Endothelial cell of umbilical vein (primary cell): ENCODE results near the gene OR4K15. TPM values are rescaled to one million over a fixed set of nuclear protein-coding genes. Genes with fewer than 3 reads are reported as not detected.

Experiments used
- BruUV-seq: library from RNA; stranded (reverse); fragments of 400-500 nt; replicated peaks from 2 replicates; lab custom pipeline; 2021; lab: Mats Ljungman, UMichigan
- CTCF ChIA-PET: fragments of 300-600, 350-600 bp; sonication (Branson Sonifier 250); formaldehyde crosslinking; loops from one replicate; lab custom pipeline; 2021; ENCODE audit warnings: antibody characterized with exemption, inconsistent platforms; lab: Charles Lee
- POLR2A ChIA-PET: fragments of 300-600, 350-600 bp; sonication (Branson Sonifier 250); formaldehyde crosslinking; loops from one replicate; lab custom pipeline; 2021; ENCODE audit warnings: antibody characterized with exemption, inconsistent platforms; lab: Charles Lee
- DNase-seq: peaks from one replicate; pipeline ENCODE4 v3.0.0-alpha.2; 2011; ENCODE audit warnings: low read depth, low spot score
- FAIRE-seq: peaks from 2 replicates; lab custom pipeline; 2011; peaks lifted over from hg19 to GRCh38; lab: Jason Lieb, UNC
- H2AFZ ChIP-seq: 2 replicates; pipeline ENCODE4 v1.6.0; 2012; ENCODE audit warnings: low read depth, low read length, control low read depth, inconsistent platforms
- H3K27ac ChIP-seq: 2 replicates; pipeline ENCODE4 v1.5.1; 2011; ENCODE audit warnings: low read depth, mild to moderate bottlenecking, control low read depth, low read length, moderate library complexity; ENCODE audit not compliant: insufficient read depth
- H3K27me3 ChIP-seq, 2 experiments: 2 replicates each; pipeline versions ENCODE4 v1.6.0 to v1.6.1; 2011; ENCODE audit warnings: low read length in 2 of 2, mixed read lengths in 1 of 2; ENCODE audit not compliant: control insufficient read depth in 2 of 2, insufficient read depth in 2 of 2
- H3K36me3 ChIP-seq, 2 experiments: 2 replicates in 1 of 2; 3 replicates in 1 of 2; pipeline ENCODE4 v1.5.1; 2011; ENCODE audit warnings: low read length in 2 of 2, mild to moderate bottlenecking in 1 of 2, moderate library complexity in 1 of 2; ENCODE audit not compliant: control insufficient read depth in 2 of 2, insufficient read depth in 2 of 2; ENCODE audit errors: extremely low read depth in 1 of 2
- H3K4me1 ChIP-seq: 3 replicates; pipeline ENCODE4 v1.5.1; 2011; ENCODE audit warnings: mild to moderate bottlenecking, low read length; ENCODE audit not compliant: control insufficient read depth, insufficient read depth; ENCODE audit errors: extremely low read depth
- H3K4me2 ChIP-seq: 2 replicates; pipeline ENCODE4 v1.6.1; 2011; ENCODE audit warnings: low read length, control low read depth, mixed read lengths; ENCODE audit not compliant: insufficient read depth
- H3K4me3 ChIP-seq, 3 experiments: fragments of 200-600 bp in 1 of 3; sonication (generic), shearing (Covaris generic) in 1 of 3; replicated peaks in 1 of 3; 2 replicates each; pipeline ENCODE4 v1.5.1; 2011 to 2016; ENCODE audit warnings: control low read depth in 3 of 3, low read length in 3 of 3, mild to moderate bottlenecking in 2 of 3, inconsistent platforms in 1 of 3, low read depth in 1 of 3, moderate library complexity in 1 of 3; ENCODE audit not compliant: insufficient read depth in 1 of 3
- H3K79me2 ChIP-seq: 2 replicates; pipeline ENCODE4 v1.6.0; 2012; ENCODE audit warnings: low read length, inconsistent platforms; ENCODE audit not compliant: control insufficient read depth, insufficient read depth
- H3K9ac ChIP-seq: replicated peaks from 2 replicates; pipeline ENCODE3; 2011; ENCODE audit warnings: low read length, control low read depth; ENCODE audit not compliant: insufficient read depth; ENCODE audit errors: extremely low read depth
- H3K9me1 ChIP-seq: replicated peaks from 3 replicates; pipeline ENCODE4 v1.6.0; 2011; ENCODE audit warnings: mild to moderate bottlenecking, low read length; ENCODE audit not compliant: control insufficient read depth, insufficient read depth; ENCODE audit errors: extremely low read depth
- H3K9me3 ChIP-seq: replicated peaks from 2 replicates; pipeline ENCODE4 v1.5.1; 2012; ENCODE audit warnings: low read length, inconsistent platforms; ENCODE audit not compliant: control insufficient read depth, insufficient read depth
- H4K20me1 ChIP-seq: replicated peaks from 2 replicates; pipeline ENCODE3; 2011; ENCODE audit warnings: mild to moderate bottlenecking, low read length; ENCODE audit not compliant: control insufficient read depth, insufficient read depth; ENCODE audit errors: extremely low read depth
- CTCF ChIP-seq, 2 donors: IDR thresholded peaks; 1 replicate in 1 of 2; 2 replicates in 1 of 2; pipeline ENCODE4 v1.5.1; 2011; ENCODE audit warnings: low read length in 2 of 2, mild to moderate bottlenecking in 2 of 2, moderate library complexity in 2 of 2, control low read depth in 1 of 2, inconsistent platforms in 1 of 2, low read depth in 1 of 2; ENCODE audit not compliant: insufficient read depth in 1 of 2; ENCODE audit errors: extremely low read depth in 1 of 2
- EZH2 ChIP-seq: IDR thresholded peaks from 2 replicates; pipeline ENCODE4 v1.6.1; 2012; ENCODE audit warnings: borderline replicate concordance, low read depth, mild to moderate bottlenecking, moderate library complexity, low read length, inconsistent platforms; ENCODE audit not compliant: severe bottlenecking
- FOS ChIP-seq: IDR thresholded peaks from 2 replicates; pipeline ENCODE4 v1.6.1; 2011; ENCODE audit warnings: mild to moderate bottlenecking, low read length, moderate library complexity, borderline replicate concordance; ENCODE audit not compliant: insufficient read depth
- GATA2 ChIP-seq: IDR thresholded peaks from 2 replicates; pipeline ENCODE4 v1.7.0; 2011; ENCODE audit warnings: low read depth, mild to moderate bottlenecking, moderate library complexity, mixed read lengths, low read length; ENCODE audit not compliant: insufficient read length, insufficient read depth
- JUN ChIP-seq: IDR thresholded peaks from 2 replicates; pipeline ENCODE4 v1.6.1; 2011; ENCODE audit warnings: borderline replicate concordance, low read depth; ENCODE audit not compliant: insufficient read length, insufficient read depth
- MAX ChIP-seq: IDR thresholded peaks from 2 replicates; pipeline ENCODE4 v1.6.1; 2011; ENCODE audit not compliant: insufficient read depth, insufficient read length
- MYC ChIP-seq: IDR thresholded peaks from one replicate; pipeline ENCODE4 v1.6.1; 2011; ENCODE audit warnings: mild to moderate bottlenecking, low read depth, low read length
- POLR2A ChIP-seq: IDR thresholded peaks from 2 replicates; pipeline ENCODE4 v1.6.1; 2012; ENCODE audit warnings: low read depth, mild to moderate bottlenecking, control low read depth, low read length
- POLR2AphosphoS5 ChIP-seq: IDR thresholded peaks from 2 replicates; pipeline ENCODE4 v1.6.1; 2012; ENCODE audit warnings: low read depth, mild to moderate bottlenecking, control low read depth, low read length, moderate library complexity; ENCODE audit not compliant: insufficient read depth
- dilution Hi-C: fragments of 300-500 bp; cut with MboI; formaldehyde crosslinking; loops from one replicate; pipeline ENCODE4 v1.15.0; 2019; ENCODE audit warnings: low sequenced_read_pairs; ENCODE audit not compliant: extremely low pct_ligation_motif_present
- intact Hi-C: fragments of 100-400 bp; cut with micrococcal nuclease; formaldehyde crosslinking; loops from one replicate; pipeline ENCODE4 v1.10.0; 2022
- polyA plus RNA-seq, 4 experiments: library from polyadenylated mRNA; depleted of rRNA in 3 of 4; stranded (reverse) in 3 of 4; unstranded in 1 of 4; fragments of >200 nt; gene quantifications; 2 replicates each; pipeline versions ENCODE4 v1.2.1 to v1.2.3, GENCODE V29; 2011 to 2012; ENCODE audit warnings: missing spikeins in 1 of 4
- total RNA-seq: library from RNA; stranded (reverse); gene quantifications from 2 replicates; pipeline ENCODE4 v1.2.3, GENCODE V29; 2021

Gene OR4K15
- total and polyA plus RNA-seq, 2 donors (not counting 3 experiments of a cell fraction or from before 2014, with no cell fraction given) = not detected

- H3K27ac ChIP-seq = no peak overlapping the region
- FAIRE-seq (no peak), DNase-seq (no peak)
- peaks cover 3% of the 10 kb centered on the region for H3K9me3 ChIP-seq
- BruUV-seq = no TSS peak
- H3K36me3 ChIP-seq = no peaks in the 10 kb centered on the region
- dilution Hi-C loops = no loop called here
- ChIA-PET CTCF (no interaction called here), POLR2A (no interaction called here)
- no peaks in the 10 kb centered on the region for H3K9me1 ChIP-seq
- H4K20me1 ChIP-seq = no peaks in the 10 kb centered on the region
- no peak overlapping the region for H3K4me2 ChIP-seq
- intact Hi-C loops = no loop called here
- no peak overlapping the region for H3K9ac ChIP-seq
- H2AFZ ChIP-seq = no peak overlapping the region
- no peaks in the 10 kb centered on the region for H3K4me1 ChIP-seq
- no peak overlapping the region for H3K4me3 ChIP-seq
- TF ChIP-seq EZH2 (no peak), JUN (no peak), POLR2A (no peak), MAX (no peak), FOS (no peak), MYC (no peak), GATA2 (no peak), CTCF (IDR thresholded peaks at IDR 0.05; ENCODE audit: extremely low read depth in 1 of 2, insufficient read depth in 1 of 2, low read depth in 1 of 2, low read length in 2 of 2) (no peak), POLR2AphosphoS5 (no peak)
- H3K79me2 ChIP-seq = no peaks in the 10 kb centered on the region
- H3K27me3 ChIP-seq = no peaks in the 10 kb centered on the region
These were observed 33.7 kb upstream of the OR4K15 start for GRCh38 chr14:19941668-19942067.
